GM12872 (cell line): ENCODE results near the gene BRSK2.

Experiments used
- TF ChIP-seq, protein P1 (sequence below): IDR thresholded peaks from 3 replicates; pipeline ENCODE4 v1.5.1; 2011; ENCODE audit warnings: low read depth, mild to moderate bottlenecking, low read length, moderate library complexity; ENCODE audit not compliant: insufficient read depth

The BRSK2 gene

GRCh38 chr11:1440496-1440895 is 50.8 kb downstream of the BRSK2 start:
- TF ChIP-seq, protein P1, sequence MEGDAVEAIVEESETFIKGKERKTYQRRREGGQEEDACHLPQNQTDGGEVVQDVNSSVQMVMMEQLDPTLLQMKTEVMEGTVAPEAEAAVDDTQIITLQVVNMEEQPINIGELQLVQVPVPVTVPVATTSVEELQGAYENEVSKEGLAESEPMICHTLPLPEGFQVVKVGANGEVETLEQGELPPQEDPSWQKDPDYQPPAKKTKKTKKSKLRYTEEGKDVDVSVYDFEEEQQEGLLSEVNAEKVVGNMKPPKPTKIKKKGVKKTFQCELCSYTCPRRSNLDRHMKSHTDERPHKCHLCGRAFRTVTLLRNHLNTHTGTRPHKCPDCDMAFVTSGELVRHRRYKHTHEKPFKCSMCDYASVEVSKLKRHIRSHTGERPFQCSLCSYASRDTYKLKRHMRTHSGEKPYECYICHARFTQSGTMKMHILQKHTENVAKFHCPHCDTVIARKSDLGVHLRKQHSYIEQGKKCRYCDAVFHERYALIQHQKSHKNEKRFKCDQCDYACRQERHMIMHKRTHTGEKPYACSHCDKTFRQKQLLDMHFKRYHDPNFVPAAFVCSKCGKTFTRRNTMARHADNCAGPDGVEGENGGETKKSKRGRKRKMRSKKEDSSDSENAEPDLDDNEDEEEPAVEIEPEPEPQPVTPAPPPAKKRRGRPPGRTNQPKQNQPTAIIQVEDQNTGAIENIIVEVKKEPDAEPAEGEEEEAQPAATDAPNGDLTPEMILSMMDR: no peak

GRCh38 chr11:1442163-1442562 is 52.4 kb downstream of the BRSK2 start:
- TF ChIP-seq, protein P1: no peak

DNA sequence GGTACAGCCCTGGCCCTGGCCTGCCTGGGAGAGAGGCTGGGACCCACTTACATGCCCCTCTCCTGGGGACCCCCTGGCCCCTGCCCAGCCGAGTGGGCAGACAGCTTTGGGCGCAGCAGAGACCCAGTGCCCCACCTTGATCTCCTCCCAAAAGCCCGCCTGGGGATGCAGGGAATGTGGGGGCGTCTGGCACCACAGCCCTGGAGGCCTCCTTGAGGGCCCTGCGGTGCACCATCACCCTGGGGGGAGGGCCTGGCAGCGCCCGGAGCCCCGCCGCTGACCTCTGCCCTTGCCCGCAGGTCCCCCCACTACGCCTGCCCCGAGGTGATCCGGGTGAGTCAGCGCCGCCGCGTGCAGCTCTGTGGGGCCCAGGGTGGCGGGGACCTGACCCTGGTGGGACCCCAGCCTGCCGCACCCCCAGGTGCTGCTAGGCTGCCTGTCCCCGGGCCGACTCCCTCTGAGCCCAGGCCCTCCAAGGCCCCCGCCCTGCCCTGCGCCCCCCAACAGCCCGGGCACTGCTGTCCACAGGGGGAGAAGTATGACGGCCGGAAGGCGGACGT is 53.2 kb downstream of the BRSK2 start:
- TF ChIP-seq, protein P1: no peak

DNA sequence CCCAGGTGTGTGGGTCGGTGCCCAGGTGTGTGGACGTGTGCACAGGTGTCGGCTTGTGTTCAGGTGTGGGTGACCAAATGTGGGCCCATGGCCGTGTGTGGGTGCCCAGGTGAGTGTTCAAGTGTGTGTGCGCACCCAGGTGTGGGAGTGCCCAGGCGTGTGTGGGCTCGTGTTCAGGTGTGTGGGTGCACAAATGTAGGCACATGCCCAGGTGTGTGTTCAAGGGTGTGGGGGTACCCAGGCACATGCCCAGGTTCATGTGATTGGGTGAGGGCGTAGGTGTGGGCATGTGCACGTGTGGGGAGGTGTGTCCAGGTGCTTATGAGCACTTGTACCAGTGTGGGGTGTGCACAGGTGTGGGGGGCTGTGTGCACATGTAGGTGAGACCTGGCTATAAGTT is 54.0 kb downstream of the BRSK2 start:
- TF ChIP-seq, protein P1: no peak

DNA sequence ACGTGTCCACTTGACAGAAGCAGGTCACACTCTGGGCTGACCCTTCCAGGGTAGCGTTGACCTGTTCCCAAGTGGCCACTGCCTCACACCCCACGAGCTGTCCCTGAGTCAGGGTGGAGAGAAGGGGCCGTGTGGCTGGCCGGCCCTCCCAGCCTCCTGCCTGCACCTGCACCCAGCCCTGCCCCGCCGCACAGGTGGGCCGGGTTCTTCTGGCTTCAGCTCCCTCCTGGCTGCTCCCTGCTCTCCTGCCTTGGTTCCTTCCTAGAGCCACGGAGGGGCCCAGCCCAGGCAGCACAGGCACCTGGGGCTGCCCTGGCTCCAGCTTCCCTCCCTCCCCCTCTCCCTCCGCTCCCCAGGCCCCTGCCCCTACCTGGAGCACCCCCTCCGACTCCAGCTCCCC is 54.6 kb downstream of the BRSK2 start:
- TF ChIP-seq, protein P1: no peak

- TF ChIP-seq, protein P1: no peak
These were observed 55.2 kb downstream of the BRSK2 start for GRCh38 chr11:1444823-1445422.

DNA sequence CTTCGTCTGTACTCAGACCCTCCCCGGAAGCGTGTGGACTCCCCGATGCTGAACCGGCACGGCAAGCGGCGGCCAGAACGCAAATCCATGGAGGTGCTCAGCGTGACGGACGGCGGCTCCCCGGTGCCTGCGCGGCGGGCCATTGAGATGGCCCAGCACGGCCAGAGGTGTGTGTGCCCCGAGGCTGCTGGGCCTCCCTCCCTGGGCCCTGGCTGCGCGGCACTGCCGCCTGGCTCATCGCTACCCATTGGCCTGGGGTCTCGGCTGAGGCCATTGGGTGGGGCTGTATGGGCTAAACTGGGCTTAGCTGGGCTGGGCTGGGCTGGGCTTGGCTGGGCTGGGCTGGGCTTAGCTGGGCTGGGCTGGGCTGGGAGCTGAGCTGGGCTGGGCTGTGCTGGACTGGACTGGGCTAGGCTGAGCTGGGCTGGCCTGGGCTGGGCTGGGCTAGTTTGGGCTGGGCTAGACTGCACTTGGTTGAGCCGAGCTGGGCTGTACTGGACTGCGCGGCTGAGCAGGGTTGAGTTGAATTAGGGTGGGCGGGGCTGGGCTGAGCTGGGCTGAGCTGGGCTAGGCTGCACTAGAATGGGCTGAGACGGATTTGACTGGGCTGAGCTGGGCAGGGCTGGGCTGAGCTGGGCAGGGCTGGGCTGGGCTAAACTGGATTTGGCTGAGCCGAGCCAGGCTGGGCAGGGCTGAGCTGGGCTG is 56.2 kb downstream of the BRSK2 start:
- TF ChIP-seq, protein P1: no peak
